GM18868 (cell line): Measurements from ENCODE around the gene RPUSD1.
"Not testable (repeated sequence)": the region's sequence is repeated elsewhere in the genome, so short reads cannot be mapped to it uniquely, and the experiment has no call there.

Experiments
- ATAC-seq: cut with Tn5 transposase; IDR thresholded peaks from one replicate; pipeline ENCODE4 v1.9.1; 2021; ENCODE audit warnings: mild to moderate bottlenecking, moderate library complexity; ENCODE audit not compliant: unreplicated experiment

RPUSD1 gene

DNA sequence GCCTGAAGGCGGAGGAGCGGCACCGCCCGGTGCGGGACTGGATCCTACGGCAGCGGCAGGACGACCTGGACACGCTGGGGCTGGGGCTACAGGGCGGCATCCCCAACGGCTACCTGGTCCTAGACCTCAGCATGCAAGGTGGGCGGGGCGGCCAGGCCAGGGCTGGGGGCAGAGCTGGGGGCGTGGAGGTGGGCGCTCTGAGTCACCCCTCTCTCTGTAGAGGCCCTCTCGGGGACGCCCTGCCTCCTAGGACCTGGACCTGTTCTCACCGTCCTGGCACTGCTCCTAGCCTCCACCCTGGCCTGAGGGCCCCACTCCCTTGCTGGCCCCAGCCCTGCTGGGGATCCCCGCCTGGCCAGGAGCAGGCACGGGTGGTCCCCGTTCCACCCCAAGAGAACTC is 19.8 kb downstream of the RPUSD1 start:
- ATAC-seq = no peak

- ATAC-seq = no peak
Observed at GRCh38 chr16:767743-768235, 20.4 kb downstream of the RPUSD1 start.

DNA sequence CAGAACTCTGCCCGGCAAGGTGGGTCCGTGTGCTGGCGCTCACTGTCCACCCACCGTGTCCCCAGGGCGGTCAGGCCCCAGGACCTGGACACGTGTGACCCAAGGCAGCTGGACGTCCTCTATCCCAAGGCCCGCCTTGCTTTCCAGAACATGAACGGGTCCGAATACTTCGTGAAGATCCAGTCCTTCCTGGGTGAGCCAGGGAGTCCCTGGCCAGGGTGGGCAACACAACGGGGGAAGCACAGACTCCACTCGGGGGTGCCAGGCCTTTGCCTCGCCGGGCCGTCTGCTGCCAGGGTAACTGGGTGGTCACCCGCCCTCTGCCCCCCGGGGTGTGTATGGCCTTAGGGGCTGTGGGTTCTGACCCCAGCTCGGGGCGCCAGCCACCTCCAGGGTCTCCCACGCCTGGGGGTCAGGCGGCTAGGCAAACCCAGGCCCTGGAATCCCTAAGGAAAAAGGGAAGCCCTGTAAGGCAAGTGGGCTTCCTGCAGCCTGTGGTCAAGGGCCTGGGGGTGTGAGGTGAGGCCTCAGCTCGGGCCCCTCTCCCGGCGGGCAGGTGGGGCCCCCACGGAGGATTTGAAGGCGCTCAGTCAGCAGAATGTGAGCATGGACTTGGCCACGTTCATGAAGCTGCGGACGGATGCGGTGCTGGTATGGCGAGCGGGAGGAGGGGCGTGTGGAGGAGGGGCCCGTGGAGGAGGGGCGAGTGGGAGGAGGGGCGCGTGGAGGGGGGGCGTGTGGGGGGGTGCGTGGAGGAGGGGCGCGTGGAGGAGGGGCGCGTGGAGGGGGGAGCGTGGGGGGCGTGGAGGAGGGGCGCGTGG is 21.2 kb downstream of the RPUSD1 start:
- no peak for ATAC-seq

DNA sequence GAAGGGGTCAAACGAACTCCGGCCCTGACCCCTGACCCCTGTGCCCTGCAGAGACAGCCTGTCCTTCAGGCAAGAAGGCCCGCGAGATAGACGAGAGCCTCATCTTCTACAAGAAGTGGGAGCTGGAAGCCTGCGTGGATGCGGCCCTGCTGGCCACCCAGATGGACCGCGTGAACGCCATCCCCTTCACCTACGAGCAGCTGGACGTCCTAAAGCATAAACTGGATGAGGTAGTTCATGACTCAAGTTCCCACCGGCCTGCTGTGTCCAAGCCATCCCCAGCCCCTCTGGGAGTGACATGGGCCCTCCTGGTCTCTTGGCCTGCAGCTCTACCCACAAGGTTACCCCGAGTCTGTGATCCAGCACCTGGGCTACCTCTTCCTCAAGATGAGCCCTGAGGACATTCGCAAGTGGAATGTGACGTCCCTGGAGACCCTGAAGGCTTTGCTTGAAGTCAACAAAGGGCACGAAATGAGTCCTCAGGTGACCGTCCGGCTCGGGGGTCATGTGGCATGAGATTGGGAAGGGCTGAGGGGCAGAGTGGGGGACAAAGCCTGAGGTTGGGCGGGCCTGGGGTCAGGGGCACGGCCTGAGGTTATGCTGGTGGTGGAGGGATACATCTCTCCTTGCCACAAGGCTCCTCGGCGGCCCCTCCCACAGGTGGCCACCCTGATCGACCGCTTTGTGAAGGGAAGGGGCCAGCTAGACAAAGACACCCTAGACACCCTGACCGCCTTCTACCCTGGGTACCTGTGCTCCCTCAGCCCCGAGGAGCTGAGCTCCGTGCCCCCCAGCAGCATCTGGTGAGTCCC is 22.0 kb downstream of the RPUSD1 start:
- ATAC-seq = no peak

DNA sequence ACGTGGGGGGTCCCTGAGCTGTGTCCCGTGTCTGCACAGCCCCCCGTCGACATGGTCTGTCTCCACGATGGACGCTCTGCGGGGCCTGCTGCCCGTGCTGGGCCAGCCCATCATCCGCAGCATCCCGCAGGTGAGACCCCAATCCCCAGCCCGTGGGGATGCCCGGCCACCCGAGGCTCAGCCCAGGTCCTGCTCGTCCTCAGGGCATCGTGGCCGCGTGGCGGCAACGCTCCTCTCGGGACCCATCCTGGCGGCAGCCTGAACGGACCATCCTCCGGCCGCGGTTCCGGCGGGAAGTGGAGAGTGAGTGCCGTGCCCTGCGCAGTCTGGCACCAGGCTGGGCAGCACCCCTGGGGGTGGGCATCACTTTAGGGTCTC is 22.7 kb downstream of the RPUSD1 start:
- no peak for ATAC-seq

- ATAC-seq = no peak
Observed at GRCh38 chr16:764848-765487, 23.2 kb downstream of the RPUSD1 start.

- no peak for ATAC-seq
Observed at GRCh38 chr16:764184-764750, 23.9 kb downstream of the RPUSD1 start.

- ATAC-seq = no peak
Observed at GRCh38 chr16:763369-764183, 24.6 kb downstream of the RPUSD1 start.

- no peak for ATAC-seq
Observed at GRCh38 chr16:762595-763268, 25.4 kb downstream of the RPUSD1 start.

GRCh38 chr16:761625-762513 is 26.3 kb downstream of the RPUSD1 start:
- no peak for ATAC-seq

GRCh38 chr16:760545-761343 is 27.4 kb downstream of the RPUSD1 start, which contains the start of gene MSLN:
TSS of gene MSLN (plus strand) at chr16:760734. CDS start at chr16:762681, 1,947 bp downstream.
- no peak for ATAC-seq

DNA sequence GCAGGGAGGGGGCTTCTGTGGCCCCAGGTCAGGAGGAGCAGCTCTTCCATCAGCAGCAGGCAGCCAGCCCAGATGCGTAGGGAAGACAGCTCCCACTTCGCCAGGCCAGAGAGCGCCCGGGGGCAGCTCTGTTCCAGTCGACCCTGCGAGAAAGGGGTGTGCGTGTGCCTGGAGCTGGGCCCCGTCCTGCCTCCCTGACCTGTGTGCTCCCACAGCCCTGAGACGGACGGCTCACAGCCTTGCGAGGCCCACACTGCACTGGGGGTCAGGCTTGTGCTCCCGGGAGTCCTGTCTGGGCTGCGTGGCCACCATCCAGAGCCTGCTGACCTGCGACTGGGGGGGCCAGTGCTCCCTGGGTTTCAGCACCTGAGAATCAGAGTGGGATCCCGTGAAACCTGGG is 28.1 kb downstream of the RPUSD1 start:
- ATAC-seq = no peak

GRCh38 chr16:759110-759910 is 28.9 kb downstream of the RPUSD1 start:
- ATAC-seq = no peak

DNA sequence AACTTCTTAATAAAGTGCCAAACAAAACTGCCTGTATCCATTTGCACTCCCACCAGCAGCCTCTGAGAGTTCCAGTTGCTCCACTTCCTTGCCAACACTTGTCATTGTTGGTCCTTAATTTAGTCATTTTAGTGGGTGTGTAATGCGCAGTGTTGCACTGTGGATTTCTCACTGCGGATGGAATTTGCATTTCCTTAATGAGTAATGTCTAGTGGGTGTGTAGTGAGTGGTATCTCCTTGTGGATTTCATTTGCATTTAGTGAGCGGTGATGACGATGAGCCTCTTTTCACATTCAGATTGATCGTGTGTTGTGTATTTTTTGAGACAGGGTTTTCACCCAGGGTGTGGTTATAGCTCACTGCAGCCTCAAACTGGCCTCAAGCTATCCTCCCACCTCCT is 31.8 kb downstream of the RPUSD1 start:
- no peak for ATAC-seq

DNA sequence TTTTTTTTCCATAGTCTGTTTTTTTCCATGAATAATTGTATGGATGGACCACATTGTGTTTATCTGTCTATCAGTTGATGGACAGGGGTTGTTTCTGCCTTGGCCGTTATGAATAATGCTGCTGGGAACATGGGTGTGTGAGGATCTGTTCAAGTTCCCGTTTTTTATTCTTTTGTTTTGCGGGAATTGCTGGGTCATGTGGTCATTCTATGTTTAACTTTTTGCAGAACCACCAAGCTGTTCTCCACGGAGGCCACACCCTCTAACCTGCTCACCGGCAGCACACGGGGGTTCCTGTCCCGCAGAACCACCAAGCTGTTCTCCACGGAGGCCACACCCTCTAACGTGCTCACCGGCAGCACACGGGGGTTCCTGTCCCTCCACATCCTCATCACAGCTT is 33.5 kb downstream of the RPUSD1 start:
- ATAC-seq = no peak

DNA sequence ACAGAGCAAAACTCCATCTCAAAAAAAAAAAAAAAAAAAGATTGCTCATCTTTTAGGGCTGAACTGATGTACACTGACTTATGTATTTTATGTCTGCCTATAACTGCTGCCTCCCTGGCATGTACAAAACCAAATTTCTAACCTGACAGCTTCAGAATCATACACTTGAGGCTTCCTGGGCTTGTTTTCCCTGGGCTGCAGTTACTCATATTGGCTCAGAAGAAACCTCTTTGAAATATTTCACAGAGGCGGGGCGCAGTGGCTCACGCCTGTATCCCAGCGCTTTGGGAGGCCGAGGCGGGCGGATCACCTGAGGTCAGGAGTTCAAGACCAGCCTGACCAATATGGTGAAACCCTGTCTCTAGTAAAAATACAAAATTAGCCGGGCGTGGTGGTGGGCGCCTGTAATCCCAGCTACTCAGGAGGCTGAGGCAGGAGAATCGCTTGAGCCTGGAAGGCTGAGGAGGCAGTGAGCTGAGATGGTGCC is 34.0 kb downstream of the RPUSD1 start:
- not testable (repeated sequence) for ATAC-seq

DNA sequence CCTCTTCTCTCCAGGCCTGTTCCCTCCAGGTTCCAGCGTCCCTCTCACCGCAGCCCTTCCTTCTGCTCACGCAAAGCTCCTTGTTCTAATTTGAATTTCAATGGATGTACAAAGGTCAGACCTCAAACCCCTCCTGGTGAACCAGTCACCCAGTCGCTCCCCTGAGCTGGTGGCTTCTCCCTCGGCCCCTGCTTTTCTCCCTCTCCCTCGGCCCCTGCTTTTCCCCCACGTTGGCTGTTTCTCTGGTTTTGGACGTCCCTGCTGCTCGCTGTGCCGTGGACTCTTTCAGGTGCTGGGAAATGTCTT is 36.2 kb downstream of the RPUSD1 start:
- ATAC-seq = no peak
